Measurements from ENCODE around the gene CCDC171.
A peak's percentile ranks its signal among the peaks of the same experiment; 100 is the strongest.

CCDC171 gene

DNA sequence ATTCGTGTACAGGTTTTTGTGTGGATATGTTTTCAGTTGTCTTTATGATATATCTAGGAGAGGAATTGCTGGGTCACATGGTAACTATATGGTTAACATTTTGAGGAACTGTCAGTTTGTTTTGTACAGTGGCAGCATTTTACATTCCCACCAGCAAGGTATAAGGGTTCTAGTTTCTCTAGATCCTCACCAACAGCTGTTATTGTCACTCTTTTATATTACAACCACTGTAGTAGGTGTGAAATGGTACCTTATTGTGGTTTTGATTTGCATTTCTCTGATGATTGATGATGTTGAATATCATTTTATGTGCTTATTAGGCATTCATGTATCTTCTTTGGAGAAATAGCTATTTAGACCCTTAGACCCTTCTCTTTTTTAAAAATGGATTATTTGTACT lies 82.9 kb downstream of the CCDC171 start:
- Histone ChIP-seq H3K27me3 (ENCODE audit: insufficient read depth, poor library complexity, severe bottlenecking) (no peaks in the 10 kb centered on the region), H3K4me3 (replicated peaks; ENCODE audit: insufficient read depth, low read length) (no peak overlapping the region), H3K27ac (replicated peaks) (no peak overlapping the region)
- TF ChIP-seq GABPA (IDR thresholded peaks at IDR 0.05; ENCODE audit: low read depth) (no peak), SPI1 (IDR thresholded peaks at IDR 0.05; ENCODE audit: borderline replicate concordance, low read depth) (peak; percentile 41; the same call in 1 of the 2 replicates)
- DNase-seq (ENCODE audit: low read depth in 1 of 2, low spot score in 1 of 2), result no peak

GRCh38 chr9:15640121-15640520 lies 87.3 kb downstream of the CCDC171 start:
- Histone ChIP-seq H3K27ac (replicated peaks) (no peak overlapping the region), H3K4me3 (replicated peaks; ENCODE audit: insufficient read depth, low read length) (no peak overlapping the region), H3K27me3 (ENCODE audit: insufficient read depth, poor library complexity, severe bottlenecking) (no peaks in the 10 kb centered on the region)
- no peak for DNase-seq (ENCODE audit: low read depth in 1 of 2, low spot score in 1 of 2)
- TF ChIP-seq POLR2AphosphoS5 (IDR thresholded peaks at IDR 0.05; ENCODE audit: low read depth) (no peak), CTCF (IDR thresholded peaks at IDR 0.05; ENCODE audit: insufficient read depth, low read length) (no peak), REST (IDR thresholded peaks at IDR 0.05; ENCODE audit: insufficient replicate concordance, low read depth) (no peak), SPI1 (IDR thresholded peaks at IDR 0.05; ENCODE audit: borderline replicate concordance, low read depth) (no peak), GABPA (IDR thresholded peaks at IDR 0.05; ENCODE audit: low read depth) (no peak)

GRCh38 chr9:15641291-15641690 lies 88.4 kb downstream of the CCDC171 start:
- DNase-seq (ENCODE audit: low read depth in 1 of 2, low spot score in 1 of 2), result no peak
- Histone ChIP-seq H3K27me3 (ENCODE audit: insufficient read depth, poor library complexity, severe bottlenecking) (no peaks in the 10 kb centered on the region), H3K27ac (replicated peaks) (no peak overlapping the region), H3K4me3 (replicated peaks; ENCODE audit: insufficient read depth, low read length) (no peak overlapping the region)
- TF ChIP-seq POLR2AphosphoS5 (IDR thresholded peaks at IDR 0.05; ENCODE audit: low read depth) (no peak), REST (IDR thresholded peaks at IDR 0.05; ENCODE audit: insufficient replicate concordance, low read depth) (no peak), SPI1 (IDR thresholded peaks at IDR 0.05; ENCODE audit: borderline replicate concordance, low read depth) (no peak), GABPA (IDR thresholded peaks at IDR 0.05; ENCODE audit: low read depth) (no peak), CTCF (IDR thresholded peaks at IDR 0.05; ENCODE audit: insufficient read depth, low read length) (no peak)

GRCh38 chr9:15642369-15642962 lies 89.6 kb downstream of the CCDC171 start:
- TF ChIP-seq CTCF (IDR thresholded peaks at IDR 0.05; ENCODE audit: insufficient read depth, low read length) (no peak), SPI1 (IDR thresholded peaks at IDR 0.05; ENCODE audit: borderline replicate concordance, low read depth) (no peak), POLR2AphosphoS5 (IDR thresholded peaks at IDR 0.05; ENCODE audit: low read depth) (no peak), GABPA (IDR thresholded peaks at IDR 0.05; ENCODE audit: low read depth) (no peak), REST (IDR thresholded peaks at IDR 0.05; ENCODE audit: insufficient replicate concordance, low read depth) (no peak)
- Histone ChIP-seq H3K27me3 (ENCODE audit: insufficient read depth, poor library complexity, severe bottlenecking) (no peaks in the 10 kb centered on the region), H3K27ac (replicated peaks) (no peak overlapping the region), H3K4me3 (replicated peaks; ENCODE audit: insufficient read depth, low read length) (no peak overlapping the region)
- DNase-seq (ENCODE audit: low read depth in 1 of 2, low spot score in 1 of 2), result no peak

All from HL-60 (cell line).